NCI-H2029 treated with DMSO at 0.1 percent for 48 hours (cell line): ENCODE results near the gene CCDC181.

Source experiments
- DNase-seq: peaks from one replicate; lab custom pipeline; 2025; lab: John Stamatoyannopoulos, UW

CCDC181 gene

GRCh38 chr1:169395955-169396354 is 31.3 kb downstream of the CCDC181 start:
- DNase-seq, result no peak

DNA sequence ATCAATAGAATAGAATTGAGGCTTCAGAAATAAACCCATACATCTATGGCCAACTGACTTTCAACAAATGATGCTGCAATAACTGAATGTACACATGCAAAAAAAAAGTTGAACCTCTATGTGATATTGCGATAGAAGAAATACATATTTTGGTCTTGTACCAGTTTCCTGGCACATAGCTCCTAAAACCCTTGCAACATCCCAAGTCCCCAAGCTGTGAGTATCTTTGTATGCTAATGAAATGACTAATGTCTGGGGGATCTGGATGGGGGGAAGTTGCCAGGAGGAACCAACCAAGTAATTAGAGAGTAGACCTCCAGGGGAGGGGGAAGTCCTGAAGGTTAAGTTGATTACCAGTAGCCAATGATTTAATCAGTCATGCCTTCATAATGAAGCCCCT is 34.9 kb downstream of the CCDC181 start:
- no peak for DNase-seq

DNA sequence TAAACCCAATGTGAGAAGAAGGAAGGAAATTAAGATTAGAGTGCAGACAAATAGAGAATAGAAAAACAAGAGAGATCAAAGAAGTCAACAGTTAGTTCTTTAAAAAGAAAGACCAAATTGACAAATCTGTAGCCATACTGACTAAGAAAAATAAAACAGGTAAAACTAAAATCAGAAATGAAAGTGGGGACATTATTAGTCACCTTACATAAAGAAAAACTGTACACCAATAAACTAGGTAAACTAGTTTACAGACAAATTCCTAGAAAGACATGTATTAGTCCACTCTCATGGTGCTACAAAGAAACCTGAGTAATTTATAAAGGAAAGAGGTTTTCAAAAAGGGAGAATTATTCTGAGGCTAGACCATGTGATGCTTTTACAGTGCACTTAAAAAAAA is 37.0 kb downstream of the CCDC181 start:
- no peak for DNase-seq

GRCh38 chr1:169387399-169387798 is 39.9 kb downstream of the CCDC181 start:
- DNase-seq, result no peak

DNA sequence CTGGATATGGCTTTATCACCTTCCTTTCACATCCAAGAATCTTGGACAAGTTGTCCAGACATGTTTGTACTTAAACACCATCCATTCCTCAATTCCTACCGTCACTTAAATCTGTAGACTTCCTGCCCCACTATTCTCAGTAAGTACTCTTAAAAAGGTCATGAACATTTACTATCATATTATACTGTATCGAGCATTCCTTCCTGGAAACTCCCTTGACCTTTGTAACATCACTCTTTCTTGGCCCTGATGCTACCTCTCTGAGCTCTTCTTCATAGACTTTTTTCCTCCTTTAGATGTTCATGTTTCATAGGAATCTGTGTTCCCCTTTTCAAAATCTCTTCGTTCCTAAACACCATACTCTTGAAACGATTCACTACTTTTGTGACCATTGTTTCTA is 43.8 kb downstream of the CCDC181 start:
- DNase-seq, result no peak

DNA sequence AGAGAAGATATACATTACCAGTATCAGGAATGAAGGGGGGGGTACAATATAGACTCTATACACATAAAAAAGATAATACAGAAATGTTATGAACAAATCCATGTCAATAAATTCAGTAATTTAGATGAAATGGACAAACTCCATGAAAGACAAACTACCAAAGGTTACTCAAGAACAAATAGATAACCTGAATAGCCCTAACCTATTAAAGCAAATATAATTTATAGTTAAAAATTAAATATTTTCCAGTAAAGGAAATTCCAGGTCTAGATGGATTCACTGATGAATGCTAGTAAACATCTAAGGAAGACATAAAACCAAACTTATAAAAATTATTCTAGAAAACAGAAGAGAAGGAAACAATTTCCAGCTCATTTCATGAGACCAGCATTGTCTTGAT is 46.1 kb downstream of the CCDC181 start:
- DNase-seq, result no peak

DNA sequence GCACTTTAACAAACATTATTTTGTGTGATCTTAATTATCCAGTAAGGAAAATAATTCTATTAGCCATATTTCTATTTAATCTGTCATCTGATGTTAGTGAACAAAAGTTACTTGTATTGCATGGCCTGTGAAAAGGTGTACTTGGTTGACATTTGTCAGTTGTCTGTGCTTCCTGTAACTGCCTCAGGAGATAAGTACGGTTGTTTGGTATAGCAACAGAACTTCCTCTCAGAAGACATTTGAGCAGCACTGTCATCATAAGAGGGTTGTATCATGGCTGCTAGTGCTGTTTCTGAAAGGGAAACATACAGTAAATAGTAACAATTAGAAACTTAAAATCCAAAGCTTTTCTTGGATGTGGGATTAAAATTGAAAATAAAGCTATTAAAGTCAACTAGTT is 55.9 kb downstream of the CCDC181 start:
- no peak for DNase-seq

GRCh38 chr1:169368406-169368769 is 58.9 kb downstream of the CCDC181 start:
- DNase-seq, result no peak

DNA sequence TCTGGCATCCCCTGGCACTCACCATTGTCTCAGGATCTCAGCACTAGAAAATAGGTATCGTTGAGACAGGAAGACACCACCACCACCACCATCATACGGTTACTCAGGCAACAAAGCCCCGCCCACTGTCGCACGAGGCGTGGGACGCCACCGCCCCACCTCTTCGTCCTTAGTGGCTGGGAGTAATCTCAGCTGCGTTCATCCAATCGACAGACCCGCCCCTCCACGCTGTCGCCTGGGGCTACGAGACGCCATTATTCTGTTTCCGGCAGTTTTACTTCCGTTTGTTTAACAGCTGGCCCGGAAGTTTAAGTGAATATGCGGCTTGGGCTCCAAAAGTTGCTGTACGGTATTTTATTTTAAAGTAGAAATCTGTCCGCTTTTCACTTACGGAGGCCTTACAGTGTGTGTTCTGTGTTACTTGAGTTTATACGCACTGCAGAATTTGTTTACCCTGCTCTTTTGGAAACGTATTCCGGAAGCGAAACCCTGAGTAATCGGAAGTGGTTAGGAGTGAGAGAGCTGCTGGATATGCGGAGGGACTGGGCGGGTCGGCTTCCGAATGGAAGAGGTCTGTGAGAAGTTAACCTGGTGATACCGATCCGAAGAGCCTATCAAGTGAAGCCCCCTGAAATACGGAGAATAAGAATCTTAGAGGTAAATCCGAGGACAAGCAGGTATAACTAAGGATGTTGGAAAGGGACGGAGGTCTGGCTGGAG is 59.4 kb downstream of the CCDC181 start, which contains the start of the genes BLZF1 and NME7:
BLZF1 (plus strand) TSS at position 510 of the 720 bp plus-strand sequence. CDS start 1,328 bp downstream, outside the sequence.
NME7 (minus strand) TSS at position 112 of the 720 bp plus-strand sequence; CDS start at position 25, 87 bp downstream.
- DNase-seq, result peak; percentile 66

DNA sequence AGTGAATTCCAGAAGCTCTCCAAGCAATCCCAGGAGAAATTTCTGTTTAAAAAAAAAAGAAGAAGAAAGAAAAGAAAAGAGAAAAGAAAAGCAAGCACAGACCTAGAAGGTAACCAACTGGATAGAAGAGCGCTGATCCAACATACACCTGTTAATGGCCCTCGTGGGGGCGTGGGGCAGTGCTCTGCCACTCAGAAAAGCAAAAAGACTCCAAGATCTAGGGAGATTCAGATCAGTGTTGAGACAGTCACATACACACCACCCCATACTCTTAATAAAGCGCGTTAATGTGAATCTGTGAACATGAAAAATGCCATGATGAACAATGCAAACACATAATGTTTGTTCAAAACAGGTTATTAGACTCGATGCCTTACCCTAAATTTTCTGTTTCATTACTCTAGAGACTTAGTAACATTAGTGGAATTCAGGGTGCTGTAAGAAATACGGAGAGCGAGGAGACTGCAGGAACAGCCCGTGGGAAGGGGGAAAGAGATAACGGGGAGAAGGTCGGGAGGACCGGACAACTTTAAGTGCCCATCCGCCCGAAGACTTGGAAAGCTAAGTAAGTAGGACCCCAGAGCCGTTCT is 60.1 kb downstream of the CCDC181 start:
- no peak for DNase-seq

GRCh38 chr1:169364948-169365347 is 62.3 kb downstream of the CCDC181 start:
- DNase-seq, result no peak

DNA sequence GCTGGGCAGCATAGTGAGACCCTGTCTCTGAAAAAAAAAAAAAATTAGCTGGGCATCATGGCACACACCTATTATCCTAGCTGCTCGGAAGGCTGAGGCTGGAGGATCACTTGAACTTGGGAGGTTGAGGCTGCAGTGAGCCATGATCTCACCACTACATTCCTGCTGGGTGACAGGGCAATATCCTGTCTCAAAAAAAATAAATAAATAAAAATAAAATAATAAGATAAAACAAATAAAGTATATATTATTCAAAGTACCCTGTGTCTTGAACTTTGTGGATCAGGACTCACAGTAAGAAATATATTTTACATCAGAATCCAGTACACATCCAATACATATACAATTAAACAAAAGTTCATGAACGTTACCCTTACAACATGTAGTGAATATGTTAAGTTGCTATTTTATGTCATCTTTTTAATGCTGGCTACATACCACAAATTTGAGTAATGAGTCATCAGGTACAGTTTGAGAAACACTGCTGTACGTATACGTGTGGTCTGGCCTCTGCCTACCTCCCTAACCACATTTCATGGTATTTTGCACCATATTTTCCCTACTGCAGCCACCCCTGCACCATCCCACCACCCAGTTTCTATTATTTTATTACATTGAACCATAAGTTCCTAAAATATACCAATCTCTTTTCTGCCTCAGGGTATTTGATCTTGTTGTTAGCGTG is 64.1 kb downstream of the CCDC181 start:
- DNase-seq, result no peak

DNA sequence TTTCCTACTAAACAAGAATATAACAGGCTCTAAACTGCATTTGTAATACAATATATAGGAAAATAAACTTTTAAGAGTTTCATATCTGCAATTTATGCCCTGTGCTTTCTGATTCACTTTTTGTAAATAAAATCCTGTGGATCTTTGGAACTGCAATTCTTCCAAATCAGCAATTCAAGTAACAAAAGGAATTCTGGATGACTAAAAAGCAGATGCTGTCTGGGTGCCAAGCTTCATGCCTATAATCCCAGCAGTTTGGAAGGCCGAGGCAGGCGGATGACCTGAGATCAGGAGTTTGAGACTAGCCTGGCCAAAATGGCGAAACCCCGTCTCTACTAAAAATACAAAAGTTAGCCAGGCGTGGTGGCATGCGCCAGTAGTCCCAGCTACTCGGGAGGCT is 66.0 kb downstream of the CCDC181 start:
- DNase-seq, result no peak

GRCh38 chr1:169360415-169360814 is 66.9 kb downstream of the CCDC181 start:
- no peak for DNase-seq

GRCh38 chr1:169348383-169349036 is 78.8 kb downstream of the CCDC181 start:
- peak; percentile 16 for DNase-seq

GRCh38 chr1:169347688-169348382 is 79.4 kb downstream of the CCDC181 start:
- no peak for DNase-seq

DNA sequence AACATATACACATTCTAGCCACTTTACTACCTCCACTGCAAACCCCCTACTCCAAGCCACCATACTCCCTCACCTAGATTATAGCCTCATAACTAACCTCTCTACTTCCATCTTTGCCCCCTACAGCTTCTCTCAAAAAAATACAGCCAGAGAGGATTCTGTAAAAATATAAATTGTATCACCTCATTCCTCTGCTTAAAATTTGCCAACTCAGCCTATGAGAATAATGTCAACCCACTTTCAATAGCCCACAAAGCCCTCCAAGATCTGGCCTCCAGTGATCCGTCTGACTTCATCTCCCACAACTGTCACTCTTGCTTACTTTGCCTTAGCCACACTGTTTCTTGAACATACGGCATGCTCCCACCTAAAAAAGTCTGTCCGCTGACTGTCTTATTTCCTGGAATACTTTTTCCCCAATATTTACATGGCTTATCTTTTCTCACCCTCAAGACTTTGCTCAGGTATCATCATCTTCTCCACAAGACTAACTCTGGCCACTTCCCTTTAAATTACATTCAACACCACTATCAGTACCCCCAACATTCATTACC is 81.2 kb downstream of the CCDC181 start:
- no peak for DNase-seq

DNA sequence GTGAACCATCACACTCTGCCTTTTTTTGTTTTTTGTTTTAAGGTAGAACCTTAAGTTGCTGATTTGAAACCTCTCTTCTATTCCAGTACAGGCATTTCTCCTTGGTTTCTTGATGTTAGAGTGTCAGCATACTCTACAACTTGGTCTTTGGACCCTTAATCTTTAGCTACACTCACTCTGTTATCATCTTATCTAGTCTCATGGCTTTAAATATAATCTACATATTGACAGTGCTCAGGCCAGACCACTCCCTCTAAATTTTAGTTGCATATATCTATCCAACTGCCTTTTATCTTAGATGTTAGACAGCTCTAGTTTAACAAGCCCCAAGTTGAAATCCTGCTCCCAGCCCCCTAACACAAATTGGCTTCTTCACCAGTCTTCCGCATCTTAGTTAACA is 81.8 kb downstream of the CCDC181 start:
- DNase-seq, result no peak
